Measurements from ENCODE around the gene CEP95.

DNA sequence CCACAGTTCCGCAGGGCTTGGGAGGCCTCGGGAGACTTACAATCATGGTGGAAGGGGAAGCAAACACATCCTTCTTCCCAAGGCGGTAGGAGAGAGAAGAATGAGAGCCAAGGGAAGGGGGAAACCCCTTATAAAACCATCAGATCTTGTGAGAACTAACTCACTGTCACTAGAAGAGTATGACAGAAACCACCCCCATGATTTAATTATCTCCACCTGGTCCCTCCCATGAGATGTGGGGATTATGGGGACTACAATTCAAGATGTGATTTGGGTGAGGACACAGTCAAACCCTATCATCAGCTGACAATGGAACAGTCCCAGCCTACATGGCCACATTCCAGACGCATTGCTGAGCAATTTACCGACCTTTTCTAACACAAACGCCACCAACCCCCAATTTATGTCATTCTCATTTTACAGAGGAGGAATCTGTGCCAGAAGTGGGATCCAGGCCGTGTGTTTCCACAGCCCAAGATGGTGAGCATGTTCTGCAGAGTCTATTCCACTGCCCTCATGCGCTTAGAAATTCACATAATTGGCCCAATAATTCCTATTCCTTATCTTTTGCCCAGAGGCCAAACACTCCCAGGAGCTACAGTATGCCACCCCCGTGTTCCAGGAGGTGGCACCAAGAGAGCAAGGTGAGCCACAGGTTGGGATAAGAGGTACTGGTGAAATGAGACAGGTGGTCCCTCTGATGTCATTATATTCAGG, 40.6 kb upstream of the CEP95 start:
- TF ChIP-seq POLR2AphosphoS5 (IDR thresholded peaks at IDR 0.05; ENCODE audit: borderline replicate concordance, low read depth, low read length), result no peak
- TF ChIP-seq EZH2 (IDR thresholded peaks at IDR 0.05), result no peak

Data from SK-N-MC (cell line).